ENCODE results near the gene LRRC75A. TPM values are rescaled to one million over a fixed set of nuclear protein-coding genes. Genes with fewer than 3 reads are reported as not detected.
A peak's percentile ranks its signal among the peaks of the same experiment; 100 is the strongest.

The LRRC75A gene
- polyA plus RNA-seq, 2 of the 4 experiments (the other 2 are of a cell fraction), result 0.65 to 0.85 TPM

DNA sequence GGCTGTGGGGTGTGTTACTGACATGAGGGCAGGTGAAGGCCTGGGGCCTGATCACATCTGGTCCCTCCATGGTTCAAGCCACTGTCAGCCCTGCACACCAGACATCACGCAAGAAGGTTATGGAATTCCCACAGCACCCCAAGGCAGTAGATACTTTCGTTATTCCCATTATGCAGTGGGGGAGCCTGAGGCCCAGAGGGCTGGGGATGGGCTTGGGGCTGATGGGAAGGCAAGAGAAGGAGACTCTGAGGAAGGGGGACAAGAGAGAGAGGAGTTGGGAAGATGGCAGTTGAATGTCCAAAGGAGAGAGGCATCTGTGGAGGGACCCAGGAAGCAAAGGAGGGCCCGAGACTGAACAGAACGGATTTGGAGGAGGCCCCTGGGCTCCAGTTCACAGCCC, 42.0 kb downstream of the LRRC75A start:
- POLR2A ChIA-PET, result interaction anchor here (1.8 kb wide), 1 partner anchor 12 kb away, joined by 10 read pairs; no protein-coding TSS in a partner anchor
- H3K27ac ChIP-seq, result no peak overlapping the region
- WGBS (ENCODE audit: missing lambda C conversion rate), result 92% methylated on average over 4 of the region's 4 CpGs
- no peak overlapping the region for H3K4me2 ChIP-seq
- CTCF ChIA-PET, result interaction anchor here (1.2 to 29.8 kb wide), 9 partner anchors 9 to 139 kb away, joined by 3 to 589 read pairs (median 23); partner anchors contain the start of gene LRRC75A
- H3K4me1 ChIP-seq, result peaks cover 6% of the 10 kb centered on the region; the same call in 1 of the 3 replicates
- no peak overlapping the region for H3K4me3 ChIP-seq
- DNase-seq (ENCODE audit: low read depth in 1 of 2, low spot score in 1 of 2) (no peak), ATAC-seq (no peak), FAIRE-seq (no peak)
- no peaks in the 10 kb centered on the region for H3K9me3 ChIP-seq
- TF ChIP-seq ZFP36 (IDR thresholded peaks at IDR 0.05; ENCODE audit: borderline replicate concordance, partially characterized antibody), result no peak
- TF ChIP-seq ZSCAN20 (CRISPR knock-in tag; IDR thresholded peaks at IDR 0.05), result no peak
- TF ChIP-seq PBX3 (IDR thresholded peaks at IDR 0.05), result no peak
- TF ChIP-seq ZC3H11A (IDR thresholded peaks at IDR 0.05), result no peak
- no peak for TF ChIP-seq CBX8 (IDR thresholded peaks at IDR 0.05)
- TF ChIP-seq NPAS2 (CRISPR knock-in tag; IDR thresholded peaks at IDR 0.05; ENCODE audit: borderline replicate concordance), result no peak
- TF ChIP-seq KDM5A (IDR thresholded peaks at IDR 0.05), result no peak
- no peak for TF ChIP-seq RAD21 (conservative IDR thresholded peaks at IDR 0.05 in 1 of 2, IDR thresholded peaks at IDR 0.05 in 1 of 2)
- TF ChIP-seq, protein P1, sequence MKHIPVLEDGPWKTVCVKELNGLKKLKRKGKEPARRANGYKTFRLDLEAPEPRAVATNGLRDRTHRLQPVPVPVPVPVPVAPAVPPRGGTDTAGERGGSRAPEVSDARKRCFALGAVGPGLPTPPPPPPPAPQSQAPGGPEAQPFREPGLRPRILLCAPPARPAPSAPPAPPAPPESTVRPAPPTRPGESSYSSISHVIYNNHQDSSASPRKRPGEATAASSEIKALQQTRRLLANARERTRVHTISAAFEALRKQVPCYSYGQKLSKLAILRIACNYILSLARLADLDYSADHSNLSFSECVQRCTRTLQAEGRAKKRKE (CRISPR knock-in tag; IDR thresholded peaks at IDR 0.05; ENCODE audit: low read depth), result no peak
- TF ChIP-seq CHD4 (IDR thresholded peaks at IDR 0.05; ENCODE audit: borderline replicate concordance), result no peak
- TF ChIP-seq EP300 (IDR thresholded peaks at IDR 0.05), result no peak
- no peak for TF ChIP-seq CBX2 (IDR thresholded peaks at IDR 0.05; ENCODE audit: borderline replicate concordance, low read depth)
- TF ChIP-seq, protein P2, sequence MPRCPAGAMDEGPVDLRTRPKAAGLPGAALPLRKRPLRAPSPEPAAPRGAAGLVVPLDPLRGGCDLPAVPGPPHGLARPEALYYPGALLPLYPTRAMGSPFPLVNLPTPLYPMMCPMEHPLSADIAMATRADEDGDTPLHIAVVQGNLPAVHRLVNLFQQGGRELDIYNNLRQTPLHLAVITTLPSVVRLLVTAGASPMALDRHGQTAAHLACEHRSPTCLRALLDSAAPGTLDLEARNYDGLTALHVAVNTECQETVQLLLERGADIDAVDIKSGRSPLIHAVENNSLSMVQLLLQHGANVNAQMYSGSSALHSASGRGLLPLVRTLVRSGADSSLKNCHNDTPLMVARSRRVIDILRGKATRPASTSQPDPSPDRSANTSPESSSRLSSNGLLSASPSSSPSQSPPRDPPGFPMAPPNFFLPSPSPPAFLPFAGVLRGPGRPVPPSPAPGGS (IDR thresholded peaks at IDR 0.05), result no peak
- no peak for TF ChIP-seq HEYL (CRISPR knock-in tag; IDR thresholded peaks at IDR 0.05)
- no peak for TF ChIP-seq JUN (IDR thresholded peaks at IDR 0.05)
- no peak for TF ChIP-seq PHF8 (IDR thresholded peaks at IDR 0.05; ENCODE audit: borderline replicate concordance, low read depth)
- TF ChIP-seq, protein P3, sequence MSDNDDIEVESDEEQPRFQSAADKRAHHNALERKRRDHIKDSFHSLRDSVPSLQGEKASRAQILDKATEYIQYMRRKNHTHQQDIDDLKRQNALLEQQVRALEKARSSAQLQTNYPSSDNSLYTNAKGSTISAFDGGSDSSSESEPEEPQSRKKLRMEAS (IDR thresholded peaks at IDR 0.05), result no peak
- TF ChIP-seq TFCP2L1 (CRISPR knock-in tag; IDR thresholded peaks at IDR 0.05), result no peak
- no peak for TF ChIP-seq HOXA7 (CRISPR knock-in tag; IDR thresholded peaks at IDR 0.05)
- TF ChIP-seq USF2 (IDR thresholded peaks at IDR 0.05), result no peak

GRCh38 chr17:16449121-16449570, 42.8 kb downstream of the LRRC75A start:
- H3K4me3 ChIP-seq, result no peak overlapping the region
- H3K4me2 ChIP-seq, result no peak overlapping the region
- DNase-seq (ENCODE audit: low read depth in 1 of 2, low spot score in 1 of 2) (no peak), ATAC-seq (no peak), FAIRE-seq (no peak)
- H3K27ac ChIP-seq, result no peak overlapping the region
- ChIA-PET POLR2A (interaction anchor here (1.8 kb wide), 1 partner anchor 10 kb away, joined by 7 read pairs; no protein-coding TSS in a partner anchor), CTCF (interaction anchor here (2.2 to 29.8 kb wide), 4 partner anchors 12 to 84 kb away, joined by 5 to 589 read pairs (median 62); no protein-coding TSS in a partner anchor)
- no peaks in the 10 kb centered on the region for H3K9me3 ChIP-seq
- peaks cover 12% of the 10 kb centered on the region for H3K4me1 ChIP-seq
- peak; percentile 35 for TF ChIP-seq ZFP36 (IDR thresholded peaks at IDR 0.05; ENCODE audit: borderline replicate concordance, partially characterized antibody)
- no peak for TF ChIP-seq HEYL (CRISPR knock-in tag; IDR thresholded peaks at IDR 0.05)
- WGBS (ENCODE audit: missing lambda C conversion rate), result 96% methylated on average over 11 of the region's 11 CpGs

Data from A549 (cell line).